ENCODE results near the gene UBE3C. TPM values are rescaled to one million over a fixed set of nuclear protein-coding genes. Genes with fewer than 3 reads are reported as not detected.

The UBE3C gene
- polyA plus RNA-seq, 1 donor from 2014 or later = 39.0 TPM

GRCh38 chr7:157309988-157310668 is 171.4 kb downstream of the UBE3C start:
- no peaks in the 10 kb centered on the region for H3K27me3 ChIP-seq (ENCODE audit: insufficient read depth, low read depth, low read length)
- no peak overlapping the region for H3K9ac ChIP-seq (ENCODE audit: low read length)
- no peak overlapping the region for H3K4me3 ChIP-seq (ENCODE audit: low read length)
- H4K20me1 ChIP-seq (ENCODE audit: insufficient read depth) = no peaks in the 10 kb centered on the region
- no peak overlapping the region for H2AFZ ChIP-seq (ENCODE audit: low read depth, low read length)
- no peaks in the 10 kb centered on the region for H3K36me3 ChIP-seq (ENCODE audit: insufficient read depth, low read length)
- no peaks in the 10 kb centered on the region for H3K9me3 ChIP-seq (ENCODE audit: low read length)
- no peak overlapping the region for H3K27ac ChIP-seq (ENCODE audit: low read length)
- H3F3A ChIP-seq (ENCODE audit: insufficient read depth, low read length, poor library complexity, severe bottlenecking) = no peaks in the 10 kb centered on the region
- no peak overlapping the region for H3K4me2 ChIP-seq (ENCODE audit: low read length)
- H3K9me2 ChIP-seq (ENCODE audit: insufficient read depth, low read length) = no peaks in the 10 kb centered on the region
- no peaks in the 10 kb centered on the region for H3K79me2 ChIP-seq (replicated peaks; ENCODE audit: insufficient read depth, low read length)
- no peak for TF ChIP-seq EP300 (conservative IDR thresholded peaks at IDR 0.05; ENCODE audit: poor library complexity, severe bottlenecking)

DNA sequence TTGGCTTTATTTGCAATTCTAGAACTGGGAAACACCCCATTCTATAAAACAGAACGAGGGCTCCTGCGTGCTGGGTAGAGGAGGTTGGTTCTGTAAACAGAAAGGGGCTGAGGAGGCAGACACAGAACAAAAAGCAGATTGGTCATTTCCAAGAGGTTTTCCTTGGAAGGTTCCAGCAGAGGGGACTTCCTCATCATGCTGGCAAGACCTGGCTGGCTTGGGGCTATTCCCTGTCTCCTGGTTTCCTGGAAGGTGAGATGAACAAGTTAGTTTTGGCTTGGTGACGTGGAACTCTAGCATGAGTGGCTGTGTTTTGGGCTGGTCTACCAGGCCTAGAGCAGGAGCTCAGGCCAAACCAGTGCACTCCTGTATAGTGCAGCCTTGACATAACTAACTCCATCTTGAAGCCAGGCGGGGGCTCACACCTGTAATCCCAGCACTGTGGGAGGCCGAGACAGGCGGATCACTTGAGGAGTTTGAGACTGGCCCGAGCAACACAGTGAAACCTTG is 172.0 kb downstream of the UBE3C start:
- no peak for TF ChIP-seq EP300 (conservative IDR thresholded peaks at IDR 0.05; ENCODE audit: poor library complexity, severe bottlenecking)
- no peak for TF ChIP-seq TAF1 (IDR thresholded peaks at IDR 0.05; ENCODE audit: low read depth)
- TF ChIP-seq POLR2AphosphoS5 (IDR thresholded peaks at IDR 0.05) = no peak
- no peak for TF ChIP-seq SMC3 (conservative IDR thresholded peaks at IDR 0.05; ENCODE audit: poor library complexity)
- TF ChIP-seq EZH2 (IDR thresholded peaks at IDR 0.05; ENCODE audit: borderline replicate concordance, insufficient read depth, low read length, poor library complexity, severe bottlenecking) = no peak
- TF ChIP-seq RAD21 (conservative IDR thresholded peaks at IDR 0.05) = no peak
- no peaks in the 10 kb centered on the region for H3K79me2 ChIP-seq (replicated peaks; ENCODE audit: insufficient read depth, low read length)
- no peak overlapping the region for H3K4me2 ChIP-seq (ENCODE audit: low read length)
- H3K9ac ChIP-seq (ENCODE audit: low read length) = no peak overlapping the region
- no peaks in the 10 kb centered on the region for H3K36me3 ChIP-seq (ENCODE audit: insufficient read depth, low read length)
- no peak overlapping the region for H3K4me3 ChIP-seq (ENCODE audit: low read length)
- no peaks in the 10 kb centered on the region for H3K9me2 ChIP-seq (ENCODE audit: insufficient read depth, low read length)
- no peak overlapping the region for H2AFZ ChIP-seq (ENCODE audit: low read depth, low read length)
- no peaks in the 10 kb centered on the region for H4K20me1 ChIP-seq (ENCODE audit: insufficient read depth)
- no peaks in the 10 kb centered on the region for H3F3A ChIP-seq (ENCODE audit: insufficient read depth, low read length, poor library complexity, severe bottlenecking)
- no peaks in the 10 kb centered on the region for H3K9me3 ChIP-seq (ENCODE audit: low read length)
- no peaks in the 10 kb centered on the region for H3K27me3 ChIP-seq (ENCODE audit: insufficient read depth, low read depth, low read length)
- H3K27ac ChIP-seq (ENCODE audit: low read length) = no peak overlapping the region

- H3K79me2 ChIP-seq (replicated peaks; ENCODE audit: insufficient read depth, low read length) = no peaks in the 10 kb centered on the region
- H4K20me1 ChIP-seq (ENCODE audit: insufficient read depth) = no peaks in the 10 kb centered on the region
- H2AFZ ChIP-seq (ENCODE audit: low read depth, low read length) = no peak overlapping the region
- no peak overlapping the region for H3K4me2 ChIP-seq (ENCODE audit: low read length)
- no peak overlapping the region for H3K4me3 ChIP-seq (ENCODE audit: low read length)
- no peak overlapping the region for H3K9ac ChIP-seq (ENCODE audit: low read length)
- no peaks in the 10 kb centered on the region for H3F3A ChIP-seq (ENCODE audit: insufficient read depth, low read length, poor library complexity, severe bottlenecking)
- no peak for TF ChIP-seq SMC3 (conservative IDR thresholded peaks at IDR 0.05; ENCODE audit: poor library complexity)
- no peak for TF ChIP-seq EZH2 (IDR thresholded peaks at IDR 0.05; ENCODE audit: borderline replicate concordance, insufficient read depth, low read length, poor library complexity, severe bottlenecking)
- no peak for TF ChIP-seq TAF1 (IDR thresholded peaks at IDR 0.05; ENCODE audit: low read depth)
- no peak for TF ChIP-seq RAD21 (conservative IDR thresholded peaks at IDR 0.05)
- no peaks in the 10 kb centered on the region for H3K27me3 ChIP-seq (ENCODE audit: insufficient read depth, low read depth, low read length)
- H3K9me2 ChIP-seq (ENCODE audit: insufficient read depth, low read length) = no peaks in the 10 kb centered on the region
- H3K36me3 ChIP-seq (ENCODE audit: insufficient read depth, low read length) = no peaks in the 10 kb centered on the region
- H3K27ac ChIP-seq (ENCODE audit: low read length) = no peak overlapping the region
- H3K9me3 ChIP-seq (ENCODE audit: low read length) = no peaks in the 10 kb centered on the region
Observed at GRCh38 chr7:157312941-157313340, 174.2 kb downstream of the UBE3C start.

- TF ChIP-seq REST (IDR thresholded peaks at IDR 0.05; ENCODE audit: borderline replicate concordance) = no peak
- no peak for TF ChIP-seq POLR2AphosphoS5 (IDR thresholded peaks at IDR 0.05)
- TF ChIP-seq SMC3 (conservative IDR thresholded peaks at IDR 0.05; ENCODE audit: poor library complexity) = no peak
- no peak for TF ChIP-seq EZH2 (IDR thresholded peaks at IDR 0.05; ENCODE audit: borderline replicate concordance, insufficient read depth, low read length, poor library complexity, severe bottlenecking)
- TF ChIP-seq MXI1 (conservative IDR thresholded peaks at IDR 0.05; ENCODE audit: poor library complexity, severe bottlenecking) = no peak
- no peak for TF ChIP-seq EP300 (conservative IDR thresholded peaks at IDR 0.05; ENCODE audit: poor library complexity, severe bottlenecking)
- TF ChIP-seq TAF1 (IDR thresholded peaks at IDR 0.05; ENCODE audit: low read depth) = no peak
- no peak for TF ChIP-seq CTCF (IDR thresholded peaks at IDR 0.05; ENCODE audit: poor library complexity, severe bottlenecking)
- TF ChIP-seq RAD21 (conservative IDR thresholded peaks at IDR 0.05) = no peak
- Histone ChIP-seq H3K9me2 (ENCODE audit: insufficient read depth, low read length) (no peaks in the 10 kb centered on the region), H3F3A (ENCODE audit: insufficient read depth, low read length, poor library complexity, severe bottlenecking) (no peaks in the 10 kb centered on the region), H3K27me3 (ENCODE audit: insufficient read depth, low read depth, low read length) (no peaks in the 10 kb centered on the region), H3K4me2 (ENCODE audit: low read length) (no peak overlapping the region), H2AFZ (ENCODE audit: low read depth, low read length) (no peak overlapping the region), H3K27ac (ENCODE audit: low read length) (no peak overlapping the region), H3K36me3 (ENCODE audit: insufficient read depth, low read length) (no peaks in the 10 kb centered on the region), H3K79me2 (replicated peaks; ENCODE audit: insufficient read depth, low read length) (no peaks in the 10 kb centered on the region), H3K9ac (ENCODE audit: low read length) (no peak overlapping the region), H3K4me3 (ENCODE audit: low read length) (no peak overlapping the region), H4K20me1 (ENCODE audit: insufficient read depth) (no peaks in the 10 kb centered on the region), H3K9me3 (ENCODE audit: low read length) (no peaks in the 10 kb centered on the region)
Observed at GRCh38 chr7:157313645-157314044, 174.9 kb downstream of the UBE3C start.

Data from neural cell (in vitro differentiated cells).